ENCODE data around the gene TJAP1.

TJAP1 gene

GRCh38 chr6:43544461-43544860 is 67.1 kb downstream of the TJAP1 start:
- TF ChIP-seq GATA2 (IDR thresholded peaks at IDR 0.05; ENCODE audit: low read depth, low read length) (no peak), GATA3 (IDR thresholded peaks at IDR 0.05; ENCODE audit: low read depth, low read length) (no peak)

GRCh38 chr6:43547222-43547621 is 69.9 kb downstream of the TJAP1 start:
- TF ChIP-seq GATA3 (IDR thresholded peaks at IDR 0.05; ENCODE audit: low read depth, low read length), result no peak
